Aorta (tissue), 5 donors: ENCODE results near the gene ISG15. TPM values are rescaled to one million over a fixed set of nuclear protein-coding genes. Genes with fewer than 3 reads are reported as not detected.

Source experiments
- ATAC-seq: fragments of 200-7000 bp; cut with Tn5 transposase; one replicate; pipeline ENCODE4 v1.9.1; 2022; ENCODE audit warnings: moderate library complexity; ENCODE audit not compliant: low FRiP score
- DNase-seq, 2 donors: peaks; one replicate each; pipeline ENCODE4 v3.0.0-alpha.2; 2020
- H3K27ac ChIP-seq, 2 donors: one replicate each; pipeline ENCODE4 v1.5.1; 2013; ENCODE audit warnings: low read length in 2 of 2, mild to moderate bottlenecking in 2 of 2, moderate library complexity in 2 of 2, control low read depth in 1 of 2, inconsistent platforms in 1 of 2, low read depth in 1 of 2
- H3K27me3 ChIP-seq, 2 donors: one replicate each; pipeline ENCODE4 v1.6.1; 2013; ENCODE audit warnings: control low read depth in 1 of 2, low read length in 1 of 2, mild to moderate bottlenecking in 1 of 2, moderate library complexity in 1 of 2; ENCODE audit not compliant: insufficient read depth in 2 of 2, control insufficient read depth in 1 of 2
- H3K36me3 ChIP-seq, 2 donors: one replicate each; pipeline ENCODE4 v1.6.1; 2013; ENCODE audit warnings: control low read depth in 1 of 2, low read length in 1 of 2, mild to moderate bottlenecking in 1 of 2; ENCODE audit not compliant: insufficient read depth in 2 of 2, control insufficient read depth in 1 of 2
- H3K4me1 ChIP-seq, 2 donors: one replicate each; pipeline ENCODE4 v1.6.1; 2013; ENCODE audit warnings: low read length in 2 of 2, control low read depth in 1 of 2, mild to moderate bottlenecking in 1 of 2, moderate library complexity in 1 of 2; ENCODE audit not compliant: insufficient read depth in 2 of 2, control insufficient read depth in 1 of 2
- H3K4me3 ChIP-seq, 2 donors: one replicate each; pipeline ENCODE4 v1.5.1; 2013; ENCODE audit warnings: low read length in 2 of 2, control low read depth in 1 of 2, mild to moderate bottlenecking in 1 of 2
- H3K9me3 ChIP-seq: one replicate; pipeline ENCODE4 v1.6.1; 2013; ENCODE audit warnings: mild to moderate bottlenecking, low read length; ENCODE audit not compliant: control insufficient read depth
- WGBS, 2 donors: extraction: QIAGEN DNeasy Blood & Tissue Kit; methylation state at CpG; one replicate each; pipeline ENCODE4 v1.1.7; 2013; 5-methylcytosine and 5-hydroxymethylcytosine counted together
- intact Hi-C, 2 donors: fragments of 100-400 bp; cut with DNase I; formaldehyde crosslinking; loops; one replicate each; pipeline versions ENCODE4 v1.14.2 to v1.15.0; 2022
- polyA plus RNA-seq, 2 donors: library from polyadenylated mRNA; stranded (reverse); fragments of 200-250 nt; gene quantifications; one replicate each; pipeline ENCODE4 v1.2.3, GENCODE V29; 2013
- total RNA-seq, 2 donors: library from RNA; stranded (reverse); fragmentation: NEBNext Ultra II Directional; extraction: Animal tissue kit (Norgen Biotek cat#: 25700); gene quantifications; one replicate each; pipeline ENCODE4 v1.2.1, GENCODE V29; 2021
- donor health status: healthy with polysubstance abuse.
- donor health status: Bipolar disorder and iron deficiency.
- donor health status: DM: no; HTN: no; CAD: no.
- donor health status: DM: no; HTN: no; CAD: no.
- donor health status: DM: yes; HTN: yes; CAD: no.

The ISG15 gene
- total and polyA plus RNA-seq, 4 donors: 34.4 to 104 (median 60.2) TPM

- H3K4me1 ChIP-seq: no peaks in the 10 kb centered on the region
- no peak overlapping the region for H3K27ac ChIP-seq
- ATAC-seq (no peak), DNase-seq (no peak)
- intact Hi-C loops: no loop called here
- no peak overlapping the region for H3K4me3 ChIP-seq
- H3K27me3 ChIP-seq: no peaks in the 10 kb centered on the region
- WGBS, 2 donors: 94 to 95% methylated on average over 34 of the region's 34 CpGs
- no peaks in the 10 kb centered on the region for H3K36me3 ChIP-seq
- H3K9me3 ChIP-seq: no peaks in the 10 kb centered on the region
Observed at GRCh38 chr1:1044455-1045078, 31.3 kb downstream of the ISG15 start.

- intact Hi-C loops: no loop called here
- no peaks in the 10 kb centered on the region for H3K36me3 ChIP-seq
- WGBS, 2 donors: 95 to 97% methylated on average over 23 of the region's 23 CpGs
Observed at GRCh38 chr1:1045129-1045528, 31.8 kb downstream of the ISG15 start.

GRCh38 chr1:1046243-1046642 lies 32.9 kb downstream of the ISG15 start:
- Histone ChIP-seq H3K27ac (no peak overlapping the region), H3K36me3 (no peaks in the 10 kb centered on the region), H3K4me3 (no peak overlapping the region), H3K9me3 (no peaks in the 10 kb centered on the region), H3K27me3 (no peaks in the 10 kb centered on the region), H3K4me1 (no peaks in the 10 kb centered on the region)
- intact Hi-C loops: no loop called here
- DNase-seq: no peak
- WGBS, 2 donors: 92 to 94% methylated on average over 15 to 20 of the region's 20 CpGs
- no peak for ATAC-seq

More at GRCh38 chr1:1045129-1045528, 31.8 kb downstream of the ISG15 start:
- H3K4me3 ChIP-seq: no peak overlapping the region
- no peaks in the 10 kb centered on the region for H3K27me3 ChIP-seq
- no peak overlapping the region for H3K27ac ChIP-seq
- no peaks in the 10 kb centered on the region for H3K4me1 ChIP-seq
- DNase-seq: no peak
- H3K9me3 ChIP-seq: no peaks in the 10 kb centered on the region
- ATAC-seq: no peak

- Histone ChIP-seq H3K36me3 (no peaks in the 10 kb centered on the region), H3K9me3 (no peaks in the 10 kb centered on the region), H3K27ac (no peak overlapping the region), H3K4me1 (no peaks in the 10 kb centered on the region), H3K27me3 (no peaks in the 10 kb centered on the region), H3K4me3 (no peak overlapping the region)
- intact Hi-C loops: no loop called here
- DNase-seq (no peak), ATAC-seq (no peak)
- WGBS, 2 donors: 94 to 97% methylated on average over 25 to 26 of the region's 26 CpGs
Observed at GRCh38 chr1:1046767-1047166, 33.5 kb downstream of the ISG15 start.

- intact Hi-C loops: no loop called here
- 93 to 95% methylated on average over 19 of the region's 19 CpGs for WGBS, 2 donors
- ATAC-seq: no peak
Observed at GRCh38 chr1:1047407-1047806, 34.1 kb downstream of the ISG15 start.

GRCh38 chr1:1047963-1048362 lies 34.7 kb downstream of the ISG15 start:
- H3K27me3 ChIP-seq: no peaks in the 10 kb centered on the region
- DNase-seq (no peak), ATAC-seq (no peak)
- no peak overlapping the region for H3K27ac ChIP-seq
- H3K9me3 ChIP-seq: no peaks in the 10 kb centered on the region
- H3K4me3 ChIP-seq: no peak overlapping the region
- intact Hi-C loops: no loop called here
- no peaks in the 10 kb centered on the region for H3K4me1 ChIP-seq
- no peaks in the 10 kb centered on the region for H3K36me3 ChIP-seq
- 90 to 92% methylated on average over 24 to 25 of the region's 25 CpGs for WGBS, 2 donors

More at GRCh38 chr1:1047407-1047806, 34.1 kb downstream of the ISG15 start:
- Histone ChIP-seq H3K4me3 (no peak overlapping the region), H3K27me3 (no peaks in the 10 kb centered on the region), H3K27ac (no peak overlapping the region), H3K36me3 (no peaks in the 10 kb centered on the region), H3K9me3 (no peaks in the 10 kb centered on the region), H3K4me1 (no peaks in the 10 kb centered on the region)
- DNase-seq: no peak

- Histone ChIP-seq H3K4me1 (no peaks in the 10 kb centered on the region), H3K36me3 (no peaks in the 10 kb centered on the region), H3K27me3 (no peaks in the 10 kb centered on the region), H3K4me3 (no peak overlapping the region), H3K27ac (no peak overlapping the region), H3K9me3 (no peaks in the 10 kb centered on the region)
- DNase-seq (no peak), ATAC-seq (no peak)
- intact Hi-C loops: no loop called here
- WGBS, 2 donors: 89 to 93% methylated on average over 24 to 28 of the region's 28 CpGs
Observed at GRCh38 chr1:1048765-1049164, 35.5 kb downstream of the ISG15 start.

GRCh38 chr1:1049318-1050165 lies 36.2 kb downstream of the ISG15 start:
- DNase-seq (no peak), ATAC-seq (no peak)
- Histone ChIP-seq H3K27ac (no peak overlapping the region), H3K4me3 (no peak overlapping the region), H3K4me1 (no peaks in the 10 kb centered on the region), H3K36me3 (no peaks in the 10 kb centered on the region), H3K27me3 (no peaks in the 10 kb centered on the region), H3K9me3 (no peaks in the 10 kb centered on the region)
- intact Hi-C loops: no loop called here
- 93% methylated on average over 53 to 57 of the region's 57 CpGs for WGBS, 2 donors

- WGBS, 2 donors: 94 to 95% methylated on average over 26 to 32 of the region's 32 CpGs
- Histone ChIP-seq H3K27ac (no peak overlapping the region), H3K36me3 (no peaks in the 10 kb centered on the region), H3K27me3 (no peaks in the 10 kb centered on the region), H3K4me1 (no peaks in the 10 kb centered on the region), H3K4me3 (no peak overlapping the region), H3K9me3 (no peaks in the 10 kb centered on the region)
- no peak for DNase-seq
- ATAC-seq: no peak
- intact Hi-C loops: no loop called here
Observed at GRCh38 chr1:1050577-1051052, 37.3 kb downstream of the ISG15 start.
